Activated naive CD4-positive, alpha-beta T cell treated with anti-CD3 and anti-CD28 coated beads, Interleukin-2, amount 50 U/mL, for 24 hours (primary cell): ENCODE data around the gene SERAC1.
A peak's percentile ranks its signal among the peaks of the same experiment; 100 is the strongest.
"Not testable (repeated sequence)": the region's sequence is repeated elsewhere in the genome, so short reads cannot be mapped to it uniquely, and the experiment has no call there.

Experiments used
- H3K27ac Mint-ChIP-seq: one replicate; pipeline ENCODE4 v1.8.0; 2021; ENCODE audit warnings: mild to moderate bottlenecking, mixed read lengths
- H3K27me3 Mint-ChIP-seq: one replicate; pipeline ENCODE4 v1.8.0; 2021; ENCODE audit warnings: mixed read lengths
- H3K36me3 Mint-ChIP-seq: one replicate; pipeline ENCODE4 v1.8.0; 2021; ENCODE audit warnings: mixed read lengths
- H3K4me1 Mint-ChIP-seq: one replicate; pipeline ENCODE4 v1.8.0; 2021; ENCODE audit warnings: mixed read lengths
- H3K4me3 Mint-ChIP-seq: one replicate; pipeline ENCODE4 v1.8.0; 2021; ENCODE audit warnings: mild to moderate bottlenecking, mixed read lengths
- H3K9me3 Mint-ChIP-seq: one replicate; pipeline ENCODE4 v1.8.0; 2021; ENCODE audit warnings: mixed read lengths

SERAC1 gene

GRCh38 chr6:158168040-158168289 is at the start of gene SERAC1:
Gene SERAC1, minus strand, starts transcription at chr6:158168262. Its CDS starts 9,899 bp downstream, at chr6:158158363.
- Mint-ChIP-seq H3K4me3 (peak within 1 kb of the TSS; percentile 97), H3K27me3 (no peaks in the 10 kb centered on the region), H3K9me3 (no peaks in the 10 kb centered on the region)

GRCh38 chr6:158213925-158214674 is 46.0 kb upstream of the SERAC1 start:
- Mint-ChIP-seq H3K4me1 (peaks cover 8% of the 10 kb centered on the region), H3K9me3 (no peaks in the 10 kb centered on the region), H3K36me3 (no peaks in the 10 kb centered on the region), H3K4me3 (no peak overlapping the region), H3K27ac (no peak overlapping the region), H3K27me3 (no peaks in the 10 kb centered on the region)

More at GRCh38 chr6:158168040-158168289, at the start of gene SERAC1:
- peak within 1 kb of the TSS; percentile 99 for H3K27ac Mint-ChIP-seq
- peaks cover 49% of the 10 kb centered on the region for H3K4me1 Mint-ChIP-seq
- H3K36me3 Mint-ChIP-seq, result peaks cover 12% of the 10 kb centered on the region

GRCh38 chr6:158211273-158212055 is 43.4 kb upstream of the SERAC1 start:
- Mint-ChIP-seq H3K4me3 (no peak overlapping the region), H3K27ac (peak overlapping the region; percentile 87)

DNA sequence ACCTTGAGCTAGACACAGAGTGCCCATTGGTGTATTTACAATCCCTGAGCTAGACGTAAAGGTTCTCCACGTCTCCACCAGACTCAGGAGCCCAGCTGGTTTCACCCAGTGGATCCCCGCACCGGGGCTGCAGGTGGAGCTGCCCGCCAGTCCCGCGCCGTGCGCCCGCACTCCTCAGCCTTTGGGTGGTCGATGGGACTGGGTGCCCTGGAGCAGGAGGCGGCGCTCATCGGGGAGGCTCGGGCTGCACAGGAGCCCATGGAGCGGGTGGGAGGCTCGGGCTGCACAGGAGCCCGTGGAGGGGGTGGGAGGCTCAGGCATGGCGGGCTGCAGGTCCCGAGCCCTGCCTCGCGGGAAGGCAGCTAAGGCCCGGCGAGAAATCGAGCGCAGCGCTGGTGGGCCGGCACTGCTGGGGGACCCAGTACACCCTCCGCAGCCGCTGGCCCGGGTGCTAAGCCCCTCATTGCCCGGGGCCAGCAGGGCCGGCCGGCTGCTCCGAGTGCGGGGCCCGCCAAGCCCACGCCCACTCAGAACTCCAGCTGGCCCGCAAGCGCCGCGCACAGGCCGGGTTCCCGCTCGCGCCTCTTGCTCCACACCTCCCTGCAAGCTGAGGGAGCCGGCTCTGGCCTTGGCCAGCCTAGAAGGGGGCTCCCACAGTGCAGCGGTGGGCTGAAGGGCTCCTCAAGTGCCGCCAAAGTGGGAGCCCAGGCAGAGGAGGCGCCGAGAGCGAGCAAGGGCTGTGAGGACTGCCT is 41.7 kb upstream of the SERAC1 start:
- H3K36me3 Mint-ChIP-seq, H3K27ac Mint-ChIP-seq, H3K4me3 Mint-ChIP-seq, H3K27me3 Mint-ChIP-seq, H3K9me3 Mint-ChIP-seq: not testable (repeated sequence)
- H3K4me1 Mint-ChIP-seq, result peaks cover 32% of the 10 kb centered on the region

More at GRCh38 chr6:158211273-158212055, 43.4 kb upstream of the SERAC1 start:
- H3K27me3 Mint-ChIP-seq, result no peaks in the 10 kb centered on the region
- no peaks in the 10 kb centered on the region for H3K9me3 Mint-ChIP-seq
- H3K4me1 Mint-ChIP-seq, result peaks cover 32% of the 10 kb centered on the region
- peaks cover 2% of the 10 kb centered on the region for H3K36me3 Mint-ChIP-seq

GRCh38 chr6:158208226-158209030 is 40.4 kb upstream of the SERAC1 start:
- H3K36me3 Mint-ChIP-seq, H3K9me3 Mint-ChIP-seq, H3K27me3 Mint-ChIP-seq: not testable (repeated sequence)
- Mint-ChIP-seq H3K4me1 (peaks cover 32% of the 10 kb centered on the region), H3K27ac (peak overlapping the region; percentile 77), H3K4me3 (peak overlapping the region; percentile 43)

DNA sequence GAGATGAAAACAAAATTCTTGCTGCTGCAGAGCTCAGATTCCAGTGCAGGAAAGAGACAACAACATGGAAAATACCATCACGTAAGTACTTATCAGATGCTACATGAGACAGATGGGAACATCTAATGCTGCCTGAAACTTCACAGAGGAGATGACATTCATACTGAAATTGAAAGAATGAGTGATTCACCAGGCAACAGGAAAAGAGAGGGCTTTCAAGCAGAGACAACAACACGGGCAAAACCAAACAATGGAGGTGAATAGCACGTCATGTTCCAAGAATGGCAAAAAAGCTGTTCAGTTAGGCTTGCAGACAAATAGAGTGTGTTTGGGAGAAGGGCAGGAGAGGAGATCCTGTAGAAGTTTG is 39.3 kb upstream of the SERAC1 start:
- peaks cover 2% of the 10 kb centered on the region for H3K36me3 Mint-ChIP-seq
- peak overlapping the region; percentile 53 for H3K27ac Mint-ChIP-seq
- H3K27me3 Mint-ChIP-seq, result no peaks in the 10 kb centered on the region
- H3K4me3 Mint-ChIP-seq, result peak overlapping the region; percentile 16
- H3K9me3 Mint-ChIP-seq, result no peaks in the 10 kb centered on the region
- H3K4me1 Mint-ChIP-seq, result peaks cover 32% of the 10 kb centered on the region

DNA sequence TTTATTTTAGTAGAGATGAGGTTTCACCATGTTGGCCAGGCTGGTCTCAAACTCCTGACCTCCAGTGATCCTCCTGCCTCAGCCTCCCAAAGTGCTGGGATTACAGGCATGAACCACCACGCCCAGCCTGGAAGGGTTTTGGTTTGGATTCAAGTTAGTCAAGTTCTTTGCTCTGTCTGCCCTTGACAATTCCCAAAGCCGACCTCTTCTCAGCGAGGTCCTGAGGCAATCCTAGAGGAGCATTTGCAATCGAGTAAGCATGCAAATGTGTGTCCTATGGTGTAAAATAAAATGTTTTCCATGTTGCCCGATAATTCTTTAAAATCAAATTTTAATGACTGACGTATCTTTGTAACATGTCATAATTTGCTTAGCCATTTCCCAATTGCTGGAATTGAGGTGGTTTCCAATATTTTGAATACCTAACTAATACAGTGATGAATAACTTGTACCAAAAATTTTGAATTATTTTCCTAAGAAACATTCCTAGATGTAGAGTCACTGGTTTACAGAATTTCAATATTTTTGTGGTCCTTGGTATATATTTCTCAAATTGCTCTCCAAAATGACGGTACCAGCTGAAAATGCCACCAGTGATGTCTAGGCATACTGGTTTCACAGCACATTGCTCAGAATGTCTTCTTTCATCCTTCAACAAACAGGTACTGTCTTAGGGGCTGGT is 38.8 kb upstream of the SERAC1 start:
- peak overlapping the region; percentile 53 for H3K27ac Mint-ChIP-seq
- peaks cover 2% of the 10 kb centered on the region for H3K36me3 Mint-ChIP-seq
- no peaks in the 10 kb centered on the region for H3K9me3 Mint-ChIP-seq
- peaks cover 32% of the 10 kb centered on the region for H3K4me1 Mint-ChIP-seq
- H3K27me3 Mint-ChIP-seq, result no peaks in the 10 kb centered on the region
- H3K4me3 Mint-ChIP-seq, result peak overlapping the region; percentile 16

DNA sequence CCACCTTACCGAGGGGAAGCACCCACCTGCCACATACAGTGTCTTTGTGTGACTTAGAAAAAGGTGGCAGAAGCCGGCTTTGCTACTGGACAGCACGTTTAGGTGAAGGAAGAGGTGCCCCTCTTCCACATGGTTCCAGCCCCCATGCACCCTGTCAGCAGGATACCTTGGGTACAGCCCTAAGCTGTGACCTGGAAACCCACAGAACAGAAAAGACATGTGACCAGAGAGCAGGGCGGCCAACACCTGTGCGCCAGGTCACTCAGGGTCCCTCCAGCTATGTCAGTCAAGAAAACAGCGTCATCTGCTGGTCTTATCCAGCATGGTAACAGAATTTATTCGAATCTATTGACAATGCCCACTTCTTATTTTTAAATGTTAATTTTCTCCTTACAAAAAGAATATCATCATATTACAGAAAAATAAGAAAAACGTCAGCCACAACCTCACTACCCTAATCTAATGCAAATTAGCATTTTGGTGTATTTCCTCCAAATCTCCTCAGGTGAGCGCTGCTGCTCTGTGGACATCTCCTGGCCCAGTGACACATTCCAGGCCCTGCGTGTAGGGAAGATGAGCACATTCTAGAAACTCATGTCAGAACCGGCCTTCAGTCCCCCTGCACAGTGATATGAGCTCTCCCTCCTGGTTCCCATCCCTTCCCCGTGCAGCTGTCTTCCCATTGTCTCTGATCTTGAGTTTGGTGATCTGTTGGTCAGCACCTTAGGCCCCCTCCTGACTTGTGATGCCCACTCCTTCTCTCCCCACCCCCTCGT is 37.3 kb upstream of the SERAC1 start:
- peaks cover 28% of the 10 kb centered on the region for H3K4me1 Mint-ChIP-seq
- no peaks in the 10 kb centered on the region for H3K27me3 Mint-ChIP-seq
- H3K4me3 Mint-ChIP-seq, result no peak overlapping the region
- H3K9me3 Mint-ChIP-seq, result no peaks in the 10 kb centered on the region
- peak overlapping the region; percentile 25 for H3K27ac Mint-ChIP-seq
- peaks cover 2% of the 10 kb centered on the region for H3K36me3 Mint-ChIP-seq

DNA sequence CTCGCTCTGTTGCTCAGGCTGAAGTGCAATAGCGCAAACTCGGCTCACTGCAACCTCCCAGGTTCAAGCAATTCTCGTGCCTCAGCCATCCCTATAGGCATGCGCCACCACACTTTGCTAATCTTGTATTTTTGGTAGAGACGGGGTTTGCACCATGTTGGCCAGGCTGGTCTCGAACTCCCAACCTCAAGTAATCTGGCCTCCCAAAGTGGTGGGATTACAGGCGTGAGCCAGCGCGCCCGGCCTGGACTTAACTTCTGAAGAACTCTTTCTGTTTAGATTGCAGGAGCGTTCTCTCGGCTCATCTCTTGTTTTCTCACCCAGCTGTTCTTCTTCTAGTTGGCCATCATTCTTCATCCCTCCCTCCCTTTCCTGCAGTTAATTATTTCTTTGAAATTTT is 30.4 kb upstream of the SERAC1 start:
- Mint-ChIP-seq H3K9me3 (no peaks in the 10 kb centered on the region), H3K36me3 (peaks cover 18% of the 10 kb centered on the region), H3K4me1 (peaks cover 4% of the 10 kb centered on the region), H3K4me3 (no peak overlapping the region), H3K27ac (no peak overlapping the region), H3K27me3 (no peaks in the 10 kb centered on the region)

DNA sequence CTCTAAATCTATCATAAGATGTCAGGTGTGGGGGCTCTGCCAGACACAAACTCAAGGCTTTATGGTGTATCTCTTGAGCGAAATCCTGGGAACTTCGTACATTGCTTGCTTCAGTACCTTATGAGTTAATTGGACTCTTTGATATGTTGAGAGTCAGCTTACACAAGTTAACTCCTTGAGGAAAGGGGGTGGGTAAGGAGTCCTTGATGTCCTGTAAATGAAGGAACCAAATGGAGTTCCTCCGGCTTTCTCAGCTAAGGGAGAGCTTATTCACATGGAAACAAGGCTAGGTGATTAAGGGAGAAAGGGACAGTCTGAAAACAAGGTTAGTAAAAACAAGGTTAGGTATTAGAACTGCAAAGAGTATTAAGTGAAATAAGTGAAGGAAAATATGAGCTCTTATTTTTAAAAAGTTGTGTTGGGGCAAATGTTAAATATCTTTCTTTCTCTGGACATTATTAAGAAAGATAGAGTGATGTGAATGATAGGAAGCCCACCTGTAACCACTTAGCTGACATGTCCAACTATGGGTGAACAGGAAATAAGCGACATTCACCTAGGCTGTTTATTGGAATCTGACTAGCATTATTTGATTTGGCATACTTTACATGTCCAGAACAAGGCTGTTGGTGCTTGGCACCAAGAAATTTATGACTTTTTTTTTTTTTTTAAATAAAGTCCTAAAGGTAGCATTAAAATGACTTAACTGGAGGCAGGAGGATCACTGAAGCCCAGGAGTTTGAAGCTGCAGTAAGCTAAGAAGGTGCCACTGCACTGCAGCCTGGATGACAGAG is 26.6 kb upstream of the SERAC1 start:
- Mint-ChIP-seq H3K27ac (no peak overlapping the region), H3K4me3 (no peak overlapping the region), H3K27me3 (no peaks in the 10 kb centered on the region), H3K4me1 (no peaks in the 10 kb centered on the region), H3K36me3 (peaks cover 29% of the 10 kb centered on the region), H3K9me3 (no peaks in the 10 kb centered on the region)

DNA sequence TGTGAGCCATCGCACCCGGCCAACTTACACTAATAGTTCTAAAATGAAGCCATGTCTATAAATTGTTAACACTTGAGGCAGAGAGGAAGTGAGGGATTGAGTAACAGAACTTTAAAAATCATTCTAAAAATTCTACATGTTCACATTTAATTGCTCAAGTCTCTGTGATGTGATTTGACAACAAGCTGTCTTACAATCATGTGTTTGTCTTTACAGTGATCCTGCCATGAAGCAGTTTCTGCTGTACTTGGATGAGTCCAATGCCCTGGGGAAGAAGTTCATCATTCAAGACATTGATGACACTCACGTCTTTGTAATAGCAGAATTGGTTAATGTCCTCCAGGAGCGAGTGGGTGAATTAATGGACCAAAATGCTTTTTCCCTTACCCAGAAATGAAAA is 23.7 kb upstream of the SERAC1 start:
- Mint-ChIP-seq H3K27ac (no peak overlapping the region), H3K4me3 (no peak overlapping the region), H3K36me3 (peaks cover 31% of the 10 kb centered on the region), H3K9me3 (no peaks in the 10 kb centered on the region), H3K27me3 (no peaks in the 10 kb centered on the region), H3K4me1 (no peaks in the 10 kb centered on the region)

- H3K27ac Mint-ChIP-seq, result no peak overlapping the region
- no peaks in the 10 kb centered on the region for H3K9me3 Mint-ChIP-seq
- H3K4me1 Mint-ChIP-seq, result peaks cover 5% of the 10 kb centered on the region
- H3K27me3 Mint-ChIP-seq, result no peaks in the 10 kb centered on the region
- H3K4me3 Mint-ChIP-seq, result no peak overlapping the region
- H3K36me3 Mint-ChIP-seq, result peaks cover 29% of the 10 kb centered on the region
Observed at GRCh38 chr6:158191032-158191431, 23.0 kb upstream of the SERAC1 start.

GRCh38 chr6:158188591-158188990 is 20.5 kb upstream of the SERAC1 start:
- no peaks in the 10 kb centered on the region for H3K9me3 Mint-ChIP-seq
- no peaks in the 10 kb centered on the region for H3K27me3 Mint-ChIP-seq
- H3K36me3 Mint-ChIP-seq, result peaks cover 24% of the 10 kb centered on the region
- no peak overlapping the region for H3K27ac Mint-ChIP-seq
- H3K4me1 Mint-ChIP-seq, result peaks cover 17% of the 10 kb centered on the region
- H3K4me3 Mint-ChIP-seq, result no peak overlapping the region
